H9 (cell line): Measurements from ENCODE around the gene SCUBE1. TPM values are rescaled to one million over a fixed set of nuclear protein-coding genes. Genes with fewer than 3 reads are reported as not detected.

Experiments
- DNase-seq: peaks from one replicate; pipeline ENCODE4 v3.0.0-alpha.2; 2017
- H2AFZ ChIP-seq: one replicate; pipeline ENCODE4 v1.6.1; 2013; ENCODE audit warnings: mild to moderate bottlenecking, low read length, control low read depth, moderate library complexity
- H2AK5ac ChIP-seq: 2 replicates; pipeline ENCODE4 v1.6.1; 2013; ENCODE audit warnings: low read length, control low read depth, mixed read lengths; ENCODE audit not compliant: insufficient read length
- H2BK120ac ChIP-seq: one replicate; pipeline ENCODE4 v1.6.1; 2013; ENCODE audit warnings: low read depth, mild to moderate bottlenecking, low read length, control low read depth, inconsistent platforms; ENCODE audit not compliant: poor library complexity, severe bottlenecking
- H2BK12ac ChIP-seq: 2 replicates; pipeline ENCODE4 v1.6.1; 2013; ENCODE audit warnings: low read length, control low read depth, mixed read lengths, low read depth; ENCODE audit not compliant: insufficient read length
- H2BK15ac ChIP-seq: 2 replicates; pipeline ENCODE4 v1.6.1; 2013; ENCODE audit warnings: low read depth, low read length, control low read depth
- H2BK20ac ChIP-seq: one replicate; pipeline ENCODE4 v1.6.1; 2013; ENCODE audit warnings: low read depth, mild to moderate bottlenecking, low read length, control low read depth, inconsistent platforms; ENCODE audit not compliant: poor library complexity, severe bottlenecking
- H2BK5ac ChIP-seq: 2 replicates; pipeline ENCODE4 v1.6.1; 2013; ENCODE audit warnings: low read length, control low read depth, mixed read lengths; ENCODE audit not compliant: insufficient read length
- H3K14ac ChIP-seq: 2 replicates; pipeline ENCODE4 v1.6.1; 2013; ENCODE audit warnings: low read length, control low read depth; ENCODE audit not compliant: insufficient read depth
- H3K18ac ChIP-seq: 2 replicates; pipeline ENCODE4 v1.6.1; 2013; ENCODE audit warnings: low read depth, mild to moderate bottlenecking, mixed read lengths, low read length, control low read depth; ENCODE audit not compliant: insufficient read length
- H3K23ac ChIP-seq: 2 replicates; pipeline ENCODE4 v1.6.1; 2013; ENCODE audit warnings: low read length, control low read depth, mixed read lengths, low read depth; ENCODE audit not compliant: insufficient read length
- H3K23me2 ChIP-seq: 2 replicates; pipeline ENCODE4 v1.6.1; 2013; ENCODE audit warnings: low read depth, mild to moderate bottlenecking, mixed read lengths, low read length, control low read depth; ENCODE audit not compliant: insufficient read length, poor library complexity, severe bottlenecking
- H3K27ac ChIP-seq: 2 replicates; pipeline ENCODE4 v1.5.1; 2013; ENCODE audit warnings: low read length, control low read depth, mixed read lengths, low read depth; ENCODE audit not compliant: insufficient read length
- H3K27me3 ChIP-seq: 2 replicates; pipeline ENCODE4 v1.6.1; 2013; ENCODE audit warnings: low read length, control low read depth, inconsistent platforms; ENCODE audit not compliant: insufficient read depth
- H3K4ac ChIP-seq: 2 replicates; pipeline ENCODE4 v1.6.1; 2013; ENCODE audit warnings: low read depth, mild to moderate bottlenecking, control low read depth, inconsistent platforms, low read length, moderate library complexity
- H3K4me1 ChIP-seq: 2 replicates; pipeline ENCODE4 v1.6.1; 2013; ENCODE audit warnings: low read length, control low read depth, inconsistent platforms; ENCODE audit not compliant: insufficient read depth
- H3K4me2 ChIP-seq: 2 replicates; pipeline ENCODE4 v1.6.1; 2013; ENCODE audit warnings: low read length, control low read depth, mixed read lengths; ENCODE audit not compliant: insufficient read length, insufficient read depth
- H3K56ac ChIP-seq: 2 replicates; pipeline ENCODE4 v1.6.1; 2013; ENCODE audit warnings: low read depth, mild to moderate bottlenecking, mixed read lengths, low read length, control low read depth; ENCODE audit not compliant: insufficient read length
- H3K79me1 ChIP-seq: 2 replicates; pipeline ENCODE4 v1.6.1; 2013; ENCODE audit warnings: low read depth, mild to moderate bottlenecking, moderate library complexity, low read length, control low read depth, inconsistent platforms; ENCODE audit not compliant: insufficient read depth, poor library complexity, severe bottlenecking
- H3K79me2 ChIP-seq: 2 replicates; pipeline ENCODE4 v1.6.1; 2013; ENCODE audit warnings: low read length, control low read depth, inconsistent platforms; ENCODE audit not compliant: insufficient read depth
- H3K9ac ChIP-seq: 2 replicates; pipeline ENCODE4 v1.6.1; 2013; ENCODE audit warnings: low read length, control low read depth, mixed read lengths; ENCODE audit not compliant: insufficient read length; ENCODE audit errors: extremely low read depth
- H3K9me3 ChIP-seq: one replicate; pipeline ENCODE4 v1.6.1; 2013; ENCODE audit warnings: low read depth, low read length, inconsistent platforms; ENCODE audit not compliant: control insufficient read depth
- H3T11ph ChIP-seq: one replicate; pipeline ENCODE4 v1.6.1; 2013; ENCODE audit warnings: mild to moderate bottlenecking, low read length, control low read depth, inconsistent platforms
- H4K20me1 ChIP-seq: one replicate; pipeline ENCODE4 v1.6.1; 2013; ENCODE audit not compliant: control insufficient read depth, insufficient read length, insufficient read depth
- H4K5ac ChIP-seq: 2 replicates; pipeline ENCODE4 v1.6.1; 2013; ENCODE audit warnings: low read depth, mild to moderate bottlenecking, mixed read lengths, low read length, control low read depth; ENCODE audit not compliant: insufficient read length
- H4K8ac ChIP-seq: replicated peaks from 2 replicates; pipeline ENCODE4 v1.6.1; 2013; ENCODE audit warnings: low read length, control low read depth, mixed read lengths, low read depth; ENCODE audit not compliant: insufficient read length
- H4K91ac ChIP-seq: 2 replicates; pipeline ENCODE4 v1.6.1; 2013; ENCODE audit warnings: low read depth, mild to moderate bottlenecking, moderate library complexity, mixed read lengths, low read length, control low read depth; ENCODE audit not compliant: insufficient read length
- H3K27ac Mint-ChIP-seq, 3 experiments: 2 replicates in 2 of 3; 3 replicates in 1 of 3; pipeline ENCODE4 v1.8.0; 2020 to 2021; ENCODE audit warnings: mixed read lengths in 3 of 3, mild to moderate bottlenecking in 1 of 3, moderate library complexity in 1 of 3
- H3K27me3 Mint-ChIP-seq: 2 replicates; pipeline ENCODE4 v1.8.0; 2021; ENCODE audit warnings: low read depth, mild to moderate bottlenecking, moderate library complexity, mixed read lengths
- H3K36me3 Mint-ChIP-seq, 3 experiments: 2 replicates in 2 of 3; 3 replicates in 1 of 3; pipeline ENCODE4 v1.8.0; 2020 to 2021; ENCODE audit warnings: low read depth in 3 of 3, mixed read lengths in 3 of 3; ENCODE audit not compliant: insufficient read depth in 1 of 3
- H3K4me1 Mint-ChIP-seq, 2 experiments: 2 replicates each; pipeline ENCODE4 v1.8.0; 2020; ENCODE audit warnings: mixed read lengths in 2 of 2
- H3K4me3 Mint-ChIP-seq, 2 experiments: 2 replicates in 1 of 2; 3 replicates in 1 of 2; pipeline ENCODE4 v1.8.0; 2020 to 2021; ENCODE audit warnings: mild to moderate bottlenecking in 2 of 2, mixed read lengths in 2 of 2, moderate library complexity in 1 of 2
- H3K9me3 Mint-ChIP-seq, 2 experiments: 2 replicates in 1 of 2; 3 replicates in 1 of 2; pipeline ENCODE4 v1.8.0; 2020; ENCODE audit warnings: mild to moderate bottlenecking in 2 of 2, mixed read lengths in 2 of 2, moderate library complexity in 1 of 2
- CTCF ChIP-seq: fragments of 200-600 bp; sonication (generic); conservative IDR thresholded peaks from 3 replicates; pipeline ENCODE4 v1.8.0; 2021; ENCODE audit warnings: antibody characterized with exemption, mild to moderate bottlenecking
- WGBS: extraction: QIAGEN DNeasy Blood & Tissue Kit; methylation state at CpG from one replicate; pipeline ENCODE4 v1.1.7; 2013; ENCODE audit warnings: missing lambda C conversion rate, low lambda C conversion rate, mixed read lengths; ENCODE audit not compliant: insufficient read length; ENCODE audit errors: extremely low coverage; 5-methylcytosine and 5-hydroxymethylcytosine counted together
- total RNA-seq: library from RNA; stranded (reverse); gene quantifications from 2 replicates; pipeline ENCODE4 v1.2.1, GENCODE V29; 2021

The SCUBE1 gene
- total RNA-seq, 1 experiment from 2014 or later, result 1.2 TPM

GRCh38 chr22:43217285-43218030, 125.7 kb downstream of the SCUBE1 start:
- Histone ChIP-seq H3K56ac (no peak overlapping the region), H2AFZ (no peak overlapping the region)
- no peaks in the 10 kb centered on the region; a peak in 1 of 7 replicates for H3K36me3 Mint-ChIP-seq

More at GRCh38 chr22:43217285-43218030, 125.7 kb downstream of the SCUBE1 start:
- H2BK12ac ChIP-seq, result no peak overlapping the region
- no peak overlapping the region for H4K8ac ChIP-seq
- H3K4me1 ChIP-seq, result no peaks in the 10 kb centered on the region; the same call in none of the 2 replicates
- no peak overlapping the region for H2BK120ac ChIP-seq
- H3K27me3 Mint-ChIP-seq, result peaks cover 3% of the 10 kb centered on the region; the same call in 1 of the 2 replicates
- H3K27me3 ChIP-seq, result no peaks in the 10 kb centered on the region
- H3K4me2 ChIP-seq, result no peak overlapping the region
- H3K23me2 ChIP-seq, result no peaks in the 10 kb centered on the region
- WGBS, result no CpG with 5 or more reads among the region's 32 CpGs
- H2BK5ac ChIP-seq, result no peak overlapping the region
- H3K79me1 ChIP-seq, result no peaks in the 10 kb centered on the region
- no peaks in the 10 kb centered on the region for H4K20me1 ChIP-seq
- H2BK15ac ChIP-seq, result no peak overlapping the region
- no peaks in the 10 kb centered on the region for H3K79me2 ChIP-seq
- peaks cover 27 to 45% of the 10 kb centered on the region in 2 experiments for H3K4me1 Mint-ChIP-seq
- no peak overlapping the region for H3K4ac ChIP-seq
- H3K9me3 ChIP-seq, result no peaks in the 10 kb centered on the region
- H3K18ac ChIP-seq, result no peak overlapping the region
- H3K9ac ChIP-seq, result no peak overlapping the region
- H4K91ac ChIP-seq, result no peak overlapping the region
- H3K4me3 Mint-ChIP-seq, result no peak overlapping the region
- H2BK20ac ChIP-seq, result no peak overlapping the region
- no peak overlapping the region for H3K23ac ChIP-seq
- no peak overlapping the region for H3K27ac ChIP-seq
- H3K9me3 Mint-ChIP-seq, result no peaks in the 10 kb centered on the region
- H3T11ph ChIP-seq, result no peak overlapping the region
- no peak overlapping the region for H3K14ac ChIP-seq
- no peak for TF ChIP-seq CTCF
- peak overlapping the region in 1 of 3 experiments; percentile 68; a peak in 1 of 7 replicates for H3K27ac Mint-ChIP-seq
- no peak overlapping the region for H4K5ac ChIP-seq
- DNase-seq, result peak; percentile 59
- H2AK5ac ChIP-seq, result no peak overlapping the region
